Neuronal stem cell (in vitro differentiated cells): ENCODE data around the gene PTPN3. TPM values are rescaled to one million over a fixed set of nuclear protein-coding genes. Genes with fewer than 3 reads are reported as not detected.

Source experiments
- small RNA-seq: library from polyadenylated mRNA; stranded (forward); fragments of <200 nt; extraction: miRNeasy Mini kit (QIAGEN cat#:217004); gene quantifications from one replicate; pipeline ENCODE3, GENCODE V24; 2013; ENCODE audit not compliant: insufficient read depth

Gene PTPN3

Small RNA genes within 50 kb of the gene (small RNA-seq; reads per million reads assigned to genes)
- not detected for gene MIR3927
